SKM-1 treated with dmso at 0.1 percent for 144 hours (cell line): Measurements from ENCODE around the gene CAVIN2.
A peak's percentile ranks its signal among the peaks of the same experiment; 100 is the strongest.

Experiments
- DNase-seq: peaks from one replicate; lab custom pipeline; 2025; ENCODE audit not compliant: unreplicated experiment; lab: John Stamatoyannopoulos, UW

CAVIN2 gene

DNA sequence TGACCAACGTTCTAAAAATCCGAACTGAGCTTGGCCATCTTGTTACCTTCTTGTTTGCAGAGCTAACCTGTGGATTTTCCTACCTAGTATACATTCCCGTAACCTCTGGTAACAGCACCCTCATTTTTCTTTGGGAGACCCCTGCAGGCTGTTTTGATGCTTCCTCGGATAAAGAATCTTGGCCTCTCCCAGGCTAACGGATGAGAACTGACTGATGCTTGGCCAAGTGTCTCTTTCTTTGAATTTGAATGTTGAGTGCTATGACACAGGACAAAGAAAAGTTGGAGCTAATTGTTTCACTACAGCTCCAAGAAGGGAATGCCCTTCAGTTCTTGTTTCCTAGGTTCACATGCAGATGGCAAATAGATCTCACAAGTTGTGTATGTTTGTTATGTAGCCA, 19.3 kb upstream of the CAVIN2 start:
- DNase-seq: no peak

DNA sequence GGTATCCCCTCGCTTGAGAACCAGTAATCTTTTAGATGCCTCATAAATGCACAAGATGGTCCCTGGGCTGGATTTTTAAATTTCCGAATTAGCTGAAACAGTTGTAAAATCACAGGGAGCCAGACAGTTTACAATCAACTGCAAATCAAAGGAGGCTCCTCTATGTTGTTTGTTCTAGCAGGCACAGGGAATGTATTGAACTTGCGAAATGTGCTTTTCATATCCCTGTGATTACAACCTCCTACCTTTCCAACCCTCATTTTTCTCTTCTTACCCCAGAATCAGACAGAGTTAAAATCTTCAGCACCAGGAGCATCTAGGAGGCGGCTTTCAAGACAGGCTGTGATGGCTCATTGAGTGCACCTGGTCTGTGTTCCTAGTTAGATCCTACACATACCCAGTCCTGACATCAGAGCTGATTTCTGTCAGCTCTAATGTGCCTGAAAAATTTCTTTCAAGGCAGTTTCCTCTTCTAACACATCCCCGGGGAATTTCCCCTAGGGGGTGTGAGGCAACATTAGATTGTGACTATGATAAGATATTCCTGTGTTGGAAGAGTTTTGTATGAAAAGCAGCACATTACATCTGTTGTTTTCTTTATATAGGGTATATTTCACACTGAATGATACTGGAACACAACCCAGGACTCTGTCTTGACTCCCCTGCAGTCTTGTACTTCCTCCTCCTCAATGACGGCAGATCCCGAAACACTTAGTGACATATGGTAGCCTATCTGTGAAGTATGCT, 17.9 kb upstream of the CAVIN2 start:
- no peak for DNase-seq

DNA sequence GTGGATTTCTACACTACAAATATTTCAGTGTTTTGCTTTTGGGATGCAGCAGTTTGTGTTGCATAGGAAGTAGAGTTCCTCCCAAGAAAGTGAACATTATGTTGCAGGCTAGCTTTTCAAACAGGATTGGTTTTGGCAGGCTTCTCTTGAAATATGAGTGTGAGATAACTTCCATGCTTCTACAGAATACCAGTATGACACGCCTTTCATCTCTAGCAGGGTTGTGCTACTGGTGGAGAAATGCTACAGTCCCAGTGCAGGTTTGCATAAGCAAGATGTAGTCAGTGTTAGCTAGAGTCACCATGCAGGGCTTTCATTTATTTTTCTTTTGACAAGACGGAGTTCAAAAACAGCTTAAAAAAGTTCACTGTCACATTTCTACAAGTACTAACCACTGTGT, 17.1 kb upstream of the CAVIN2 start:
- no peak for DNase-seq

DNA sequence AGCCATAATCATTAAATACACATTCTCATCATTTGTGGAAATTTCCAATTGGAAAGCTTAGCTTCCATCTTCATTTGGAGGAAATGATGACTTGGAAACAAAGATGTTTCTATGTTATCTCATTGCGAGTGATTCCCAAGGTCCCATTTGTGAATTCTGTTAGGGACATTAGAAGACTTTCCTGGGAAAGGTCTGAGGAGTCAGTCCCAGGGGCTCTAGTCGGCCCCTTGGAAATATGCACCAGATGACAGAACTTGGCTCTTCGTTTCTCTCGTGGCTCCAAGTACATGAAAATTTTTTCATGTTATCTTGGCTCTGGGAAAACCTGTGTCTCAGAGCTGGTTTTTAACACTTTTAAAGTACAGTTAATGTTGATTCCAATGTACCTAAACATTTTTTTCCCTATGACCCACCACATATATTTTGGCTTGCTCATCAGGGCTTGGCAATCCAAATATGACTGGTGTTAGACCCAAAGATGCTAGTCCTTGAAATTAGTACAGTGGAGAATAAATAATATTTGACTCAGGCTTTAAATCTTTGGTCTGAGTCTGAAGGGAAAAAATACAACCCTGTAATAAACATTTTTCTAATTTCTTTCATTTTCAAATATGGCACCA, 15.4 kb upstream of the CAVIN2 start:
- DNase-seq: no peak

DNA sequence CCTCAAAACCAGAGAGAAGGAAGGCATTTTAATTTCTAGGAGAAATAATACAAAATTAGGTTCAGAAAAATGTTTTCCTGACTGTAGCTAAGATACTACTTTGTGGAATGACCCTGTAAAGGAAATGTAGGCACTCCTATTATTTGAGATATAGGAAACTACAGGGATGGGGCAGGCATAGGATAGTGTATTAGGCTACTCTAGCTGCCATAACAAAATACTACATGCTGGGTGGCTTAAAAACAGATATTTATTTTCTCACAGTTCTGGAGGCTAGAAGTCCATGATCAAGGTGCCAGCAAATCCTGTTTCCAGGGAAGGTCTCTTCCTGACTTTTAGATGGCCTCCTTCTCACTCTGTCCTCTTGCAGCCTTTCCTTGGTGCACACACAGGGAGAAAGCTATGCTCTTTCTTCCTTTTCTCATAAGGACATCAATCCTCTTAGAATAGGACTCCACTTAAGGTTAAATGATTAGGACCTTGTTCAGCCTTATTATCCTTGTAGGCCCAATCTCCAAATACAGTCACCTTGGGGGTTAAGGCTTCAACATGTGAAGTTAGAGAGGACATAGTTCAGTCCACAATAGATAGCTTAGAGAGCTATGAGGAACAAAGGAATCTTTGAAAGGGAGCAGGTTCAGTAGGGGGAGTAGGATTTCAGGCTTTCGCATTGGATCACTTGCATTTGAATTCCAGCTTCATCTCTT, 14.0 kb upstream of the CAVIN2 start:
- DNase-seq: no peak

DNA sequence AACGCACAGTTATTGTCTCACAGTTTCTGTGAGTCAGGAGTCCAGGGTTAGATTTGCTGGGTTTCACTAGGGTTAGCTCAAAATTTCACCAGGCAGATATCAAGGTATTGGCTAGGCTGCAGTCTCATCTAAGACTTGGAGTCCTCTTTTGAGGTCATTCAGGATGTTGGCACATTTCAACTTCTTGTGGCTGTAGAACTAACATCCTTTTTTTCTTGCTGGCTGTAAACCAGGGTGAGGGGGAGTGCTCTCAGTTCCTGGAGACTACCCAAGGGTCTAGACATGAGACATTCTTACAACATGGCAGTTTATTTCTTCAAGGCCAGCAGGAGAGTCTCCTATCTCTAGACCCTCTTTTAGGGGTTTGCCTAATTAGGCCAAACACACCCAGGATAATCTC, 12.8 kb upstream of the CAVIN2 start:
- peak; percentile 64 for DNase-seq

DNA sequence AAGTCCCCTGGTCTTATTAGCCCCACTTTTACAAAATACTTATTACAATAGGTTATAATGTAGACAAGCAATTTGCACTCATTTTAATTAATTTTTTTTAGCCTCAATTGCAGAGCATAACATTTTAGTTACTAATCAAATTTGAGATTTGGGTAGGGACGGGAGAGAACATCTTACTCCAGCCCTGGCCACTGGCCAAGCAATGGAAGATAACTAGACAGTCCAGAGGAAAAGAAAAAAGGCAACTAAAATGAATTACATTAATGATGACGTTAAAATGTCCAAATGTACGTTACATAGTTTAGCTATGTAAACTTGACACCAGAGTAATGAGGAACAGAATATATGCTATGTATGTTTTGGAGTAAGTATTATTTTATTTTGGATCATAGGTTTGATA, 11.0 kb upstream of the CAVIN2 start:
- DNase-seq: no peak

DNA sequence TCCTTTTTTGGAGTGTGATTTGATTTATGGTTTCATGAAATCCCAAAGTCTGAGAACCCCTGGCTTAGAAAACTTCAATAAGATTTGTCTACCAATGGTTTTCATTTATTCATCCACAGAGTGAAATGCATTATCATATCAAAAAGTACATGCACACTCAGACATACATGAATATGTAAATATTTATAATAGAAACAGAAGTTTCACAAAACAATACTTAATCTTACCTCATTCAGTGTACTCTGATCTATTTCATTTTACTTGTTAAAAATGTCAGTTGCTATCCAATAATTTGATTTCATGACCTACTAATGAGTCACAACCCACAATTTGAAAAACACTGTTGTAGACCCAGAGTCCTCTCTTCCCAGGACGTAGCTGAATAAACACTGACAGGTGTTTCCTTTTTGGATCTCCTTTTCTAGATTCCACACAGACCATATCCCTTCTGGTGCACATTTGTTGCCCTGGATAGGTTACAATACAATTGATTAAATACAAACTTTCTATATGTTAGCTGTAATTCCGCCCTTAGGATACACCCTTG, 10.4 kb upstream of the CAVIN2 start:
- no peak for DNase-seq

DNA sequence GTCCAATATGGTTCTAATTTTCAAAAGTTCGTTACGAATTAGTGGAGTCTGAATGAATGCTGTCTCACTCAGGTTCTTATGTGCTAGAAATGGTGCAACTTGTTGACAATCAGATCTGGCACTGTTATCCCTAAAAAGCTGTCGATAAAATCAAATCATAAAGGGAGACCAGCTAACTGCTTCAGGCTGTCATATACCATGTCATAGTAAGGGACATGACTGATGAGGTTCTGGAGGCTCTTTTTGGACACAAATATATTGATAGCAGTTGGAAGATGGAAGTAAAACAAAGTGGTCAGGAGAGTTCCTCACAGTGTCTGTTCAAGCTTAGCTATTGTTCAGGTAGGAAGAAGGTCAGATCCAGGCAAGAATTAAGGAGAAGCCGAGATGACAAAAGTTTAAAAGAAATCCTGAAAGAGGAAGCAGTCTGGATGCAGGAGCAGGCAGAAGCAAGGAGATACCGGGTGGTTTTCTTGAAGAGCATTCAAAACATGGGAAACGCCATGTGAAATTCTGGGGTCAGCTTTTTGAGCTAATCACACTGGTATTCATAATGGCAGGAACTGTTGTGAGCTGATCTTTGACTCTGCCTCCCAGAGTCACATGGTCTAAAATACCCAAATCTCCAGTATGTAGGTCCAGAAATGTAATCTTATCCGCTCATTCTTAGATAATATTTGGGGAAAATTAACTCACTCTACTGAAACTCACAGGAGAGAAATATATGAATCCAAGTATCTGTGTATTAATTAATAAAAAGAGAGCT, 9.4 kb upstream of the CAVIN2 start:
- no peak for DNase-seq

DNA sequence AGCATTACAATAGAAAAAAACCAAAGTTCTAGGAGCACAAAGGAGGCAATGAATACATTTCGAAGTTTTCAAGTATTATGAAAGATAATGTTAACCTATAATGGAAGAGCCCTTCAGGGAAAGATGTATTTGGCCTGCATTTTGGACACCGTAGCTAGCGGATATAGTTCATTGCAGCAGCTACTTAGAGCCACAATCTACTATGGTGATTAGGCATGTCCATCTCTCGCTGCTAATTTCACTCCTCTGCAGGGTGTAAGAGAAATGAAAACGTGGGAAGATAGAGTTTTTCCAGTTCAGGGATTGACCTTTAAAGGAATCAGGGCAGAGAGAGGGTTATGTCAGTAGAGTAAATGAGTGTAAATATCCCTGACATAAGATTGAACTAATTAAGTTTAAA, 8.5 kb upstream of the CAVIN2 start:
- DNase-seq: no peak

DNA sequence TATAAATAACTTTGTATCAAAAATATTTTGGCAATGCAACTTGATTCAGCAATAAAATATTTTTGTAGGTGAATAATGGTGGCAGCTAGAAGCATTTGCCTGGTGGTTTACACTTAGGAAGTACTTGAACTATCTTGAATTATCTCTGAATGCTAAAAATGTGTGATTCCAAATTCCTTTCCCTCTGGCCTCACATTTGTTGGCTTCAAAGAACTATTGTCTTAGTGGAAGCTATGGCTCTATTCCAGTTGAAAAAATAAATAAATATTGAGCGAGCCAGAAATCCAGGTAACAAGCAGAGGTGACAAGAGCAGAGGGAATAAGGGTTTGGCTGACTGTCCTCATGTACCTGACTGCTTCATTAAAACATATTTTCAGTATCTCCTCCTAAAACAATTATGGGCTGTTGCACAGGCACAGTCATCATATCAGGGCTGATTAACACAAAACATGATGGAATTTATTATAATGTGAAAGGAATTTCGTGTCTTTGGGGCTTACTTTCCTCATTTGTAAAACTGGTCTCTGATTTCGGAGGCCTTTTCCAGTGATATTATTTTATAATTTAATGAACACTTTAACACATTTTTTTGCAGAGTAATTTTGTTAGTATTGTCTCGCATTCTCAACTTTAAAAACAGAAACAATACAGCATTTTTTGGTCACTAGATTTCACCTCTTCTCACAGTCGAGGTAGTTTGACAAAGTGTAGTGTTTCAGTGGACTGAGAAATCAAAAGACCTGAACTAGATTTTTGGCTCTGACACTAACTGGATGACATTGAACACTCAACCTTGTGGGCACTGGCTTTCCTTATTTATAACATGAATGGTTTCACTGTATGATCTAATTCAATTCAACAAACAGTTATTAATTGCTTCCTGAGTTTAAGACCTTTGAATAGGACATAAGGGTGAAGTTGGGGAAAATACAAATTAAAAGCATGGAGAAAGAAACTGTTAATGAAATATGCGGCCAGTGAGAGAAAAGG, 7.8 kb upstream of the CAVIN2 start:
- DNase-seq: no peak

DNA sequence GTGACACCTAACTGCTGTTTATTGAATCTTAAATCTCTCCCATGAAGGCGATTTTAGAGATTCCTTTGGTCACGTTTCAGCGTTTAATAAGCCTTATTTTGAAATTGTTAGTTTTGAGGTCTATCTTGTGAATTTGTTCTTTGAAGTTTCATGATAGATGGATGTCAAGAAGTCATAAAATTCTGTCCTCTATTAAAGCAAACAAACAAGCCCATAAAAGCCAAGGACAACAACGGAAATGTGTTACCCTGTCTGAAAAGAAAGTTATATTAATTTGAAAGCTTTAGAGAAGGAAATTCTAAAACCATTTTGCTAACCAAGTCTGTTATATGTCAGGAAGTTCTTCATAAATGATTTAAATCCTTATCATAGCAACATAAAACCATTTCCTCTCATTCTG, 7.0 kb upstream of the CAVIN2 start:
- DNase-seq: no peak

DNA sequence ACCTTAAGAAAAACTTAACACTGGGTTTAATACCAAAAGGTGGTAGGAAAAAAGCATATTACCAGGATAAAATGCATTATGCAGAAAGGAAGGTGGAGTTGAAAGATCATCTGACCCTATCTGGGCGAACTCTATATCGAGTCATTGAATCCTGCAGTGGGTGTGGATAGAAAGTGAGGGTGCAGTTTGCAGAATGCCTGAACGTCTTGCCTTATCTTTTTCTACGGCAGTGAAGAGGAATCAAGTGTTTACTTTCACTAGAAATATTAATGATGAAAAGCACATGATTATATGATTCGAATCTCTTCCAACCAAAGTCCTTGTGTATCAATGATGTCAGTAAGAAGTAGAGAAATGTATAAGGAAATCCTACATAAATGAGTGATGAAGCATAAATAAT, 4.3 kb upstream of the CAVIN2 start:
- no peak for DNase-seq

DNA sequence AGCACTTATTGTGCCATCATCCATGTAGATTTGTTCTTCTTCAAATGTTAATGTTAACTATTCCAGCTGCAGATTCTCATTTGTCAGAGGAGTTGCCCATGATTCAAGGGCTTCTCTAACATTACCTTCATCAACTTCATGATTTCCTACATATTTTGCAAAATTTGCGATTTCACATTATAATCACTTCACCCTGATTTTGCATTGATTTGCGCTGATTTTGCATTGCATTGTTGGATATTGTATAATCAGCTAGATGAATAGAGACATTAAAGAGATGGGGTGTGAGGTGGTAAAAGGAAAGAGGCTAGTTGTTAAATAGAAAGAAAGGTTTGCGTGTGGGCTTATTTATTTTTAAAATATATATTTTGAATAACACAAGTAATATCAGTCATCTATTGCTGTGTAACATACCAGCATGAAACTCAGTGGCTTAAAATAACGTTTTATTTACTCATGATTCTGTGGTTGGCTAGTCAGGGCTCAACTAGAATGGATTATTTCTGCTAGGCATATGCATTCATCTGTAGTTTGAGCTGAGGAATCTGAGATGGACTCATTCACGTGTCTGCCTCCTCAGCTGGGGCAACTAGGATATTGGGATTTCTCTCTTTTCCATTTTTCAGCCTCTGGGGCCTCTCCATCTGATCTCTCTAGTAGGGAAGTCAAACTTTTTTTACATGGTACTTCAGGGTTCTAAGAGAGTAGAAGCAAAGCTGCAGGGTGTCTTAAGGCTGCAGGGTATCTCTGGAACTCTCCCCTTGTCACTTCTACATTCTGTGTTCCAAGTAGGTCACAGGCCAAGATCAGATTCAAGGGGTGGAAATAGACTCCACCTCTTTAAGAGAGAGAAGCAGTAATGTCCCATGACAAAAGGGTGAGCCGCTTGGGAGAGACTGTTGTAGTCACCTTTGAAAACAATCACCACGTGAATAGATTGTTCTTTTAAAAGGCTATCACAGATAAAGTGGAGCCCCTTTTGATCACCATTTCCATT, 2.2 kb upstream of the CAVIN2 start:
- DNase-seq: no peak

DNA sequence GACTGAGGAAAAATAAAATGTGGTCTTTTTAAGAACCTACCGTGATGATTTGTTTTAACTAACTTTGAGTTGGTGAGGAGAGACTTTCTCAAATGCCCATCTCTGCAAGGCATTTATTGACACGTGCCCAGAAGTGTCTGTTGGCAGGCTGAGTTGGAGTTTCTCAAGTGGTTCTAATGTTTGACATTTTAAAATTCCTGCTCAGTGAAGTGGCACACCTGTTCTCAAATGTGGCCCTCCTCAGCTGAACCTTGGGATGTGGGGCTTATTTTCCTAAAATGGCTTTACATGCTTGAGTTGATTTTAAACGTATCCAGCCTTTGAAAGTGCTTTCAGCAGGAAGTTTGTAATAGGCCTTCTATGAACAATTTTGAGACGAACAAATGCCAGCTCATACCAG, 876 bp upstream of the CAVIN2 start:
- no peak for DNase-seq

DNA sequence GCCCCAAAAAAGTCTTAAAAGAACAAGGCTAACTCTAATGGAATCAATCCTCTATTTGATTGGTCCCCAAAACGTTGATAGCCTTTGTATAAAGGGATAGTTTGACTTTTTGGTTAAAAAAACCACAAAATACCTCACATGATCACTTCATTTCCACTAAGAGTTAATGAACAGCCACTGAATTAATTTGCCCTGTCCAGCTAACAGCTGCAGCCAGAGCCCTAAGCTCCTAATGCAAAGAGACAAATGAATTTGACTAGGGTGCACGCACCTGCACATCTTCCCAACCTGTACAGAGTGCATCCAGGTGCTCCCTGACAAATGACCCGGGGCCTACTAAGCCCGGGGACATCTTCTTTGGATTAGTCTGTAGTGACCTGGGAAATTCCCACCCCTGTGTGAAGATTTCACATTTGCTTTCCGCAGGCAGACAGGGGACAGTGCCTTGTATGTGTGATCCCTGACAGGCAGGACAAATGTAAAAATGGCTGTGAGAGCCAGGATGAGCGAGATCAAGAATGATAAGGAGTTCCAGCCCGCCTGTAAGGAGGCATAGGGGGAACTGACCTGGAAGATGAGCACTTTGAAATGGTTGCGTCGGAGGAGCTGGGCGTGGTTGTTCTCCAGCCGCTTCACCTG, 893 bp downstream of the CAVIN2 start:
- no peak for DNase-seq

DNA sequence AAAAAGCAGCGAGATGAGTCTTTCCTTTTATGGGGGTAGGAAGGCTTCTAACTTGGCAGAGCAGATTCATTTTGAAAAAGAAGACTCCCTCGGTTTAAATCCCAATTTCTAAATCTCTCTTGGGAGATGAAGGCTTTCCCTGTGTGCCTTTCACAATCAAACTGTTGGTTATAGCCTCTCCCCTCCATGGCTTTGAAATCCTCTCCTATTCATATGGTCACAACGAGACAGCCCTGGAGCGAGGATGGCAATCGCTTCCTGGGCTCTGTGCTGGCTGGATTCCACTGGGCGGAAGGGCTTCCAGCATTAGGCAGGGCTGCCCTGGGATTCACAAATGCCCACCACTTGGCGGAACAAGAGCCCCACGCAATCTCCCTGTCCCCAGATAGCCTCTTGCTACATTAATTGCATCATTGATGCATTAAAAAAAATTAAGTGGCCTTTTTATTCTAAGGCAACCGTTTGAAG, 1.6 kb downstream of the CAVIN2 start:
- no peak for DNase-seq

DNA sequence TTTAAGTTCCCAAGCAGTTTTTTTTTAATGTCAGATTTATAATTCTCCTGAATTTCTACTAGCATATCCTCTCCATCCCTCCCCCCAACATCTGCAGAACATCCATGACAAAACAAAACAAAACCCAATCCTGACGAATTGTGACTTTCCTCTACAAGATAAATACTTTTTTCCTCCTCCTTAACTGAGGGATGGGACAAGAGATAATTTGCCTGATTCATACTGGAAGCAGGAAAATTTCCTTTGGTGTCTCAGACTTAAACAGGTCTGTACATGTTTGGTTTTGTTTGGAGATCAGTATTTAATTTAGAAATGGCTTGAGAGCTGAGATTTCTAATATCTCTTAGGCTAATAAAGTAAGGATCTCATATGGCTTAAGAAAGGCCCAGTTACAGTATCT, 2.2 kb downstream of the CAVIN2 start:
- DNase-seq: no peak
